Fibroblast of lung (primary cell): ENCODE measurements around the gene SIRPB1.

Experiments used
- CTCF ChIP-seq, 2 donors: IDR thresholded peaks in 1 of 2; conservative IDR thresholded peaks in 1 of 2; 1 replicate in 1 of 2; 2 replicates in 1 of 2; pipeline ENCODE4 v1.5.1; 2011 to 2012; ENCODE audit warnings: low read length in 2 of 2, control low read depth in 1 of 2, inconsistent platforms in 1 of 2, low read depth in 1 of 2, mild to moderate bottlenecking in 1 of 2
- EZH2 ChIP-seq: IDR thresholded peaks from 2 replicates; pipeline ENCODE4 v1.5.1; 2012; ENCODE audit warnings: low read length, control low read depth, mild to moderate bottlenecking; ENCODE audit errors: missing control alignments

- TF ChIP-seq CTCF (conservative IDR thresholded peaks at IDR 0.05 in 1 of 2, IDR thresholded peaks at IDR 0.05 in 1 of 2; ENCODE audit: low read depth in 1 of 2, low read length in 2 of 2) (no peak), EZH2 (no peak)
Measured at GRCh38 chr20:1654996-1655395, 35.2 kb upstream of the SIRPB1 start.
